WTC11 (cell line): ENCODE results near the gene MICAL1. TPM values are rescaled to one million over a fixed set of nuclear protein-coding genes. Genes with fewer than 3 reads are reported as not detected.

Experiments used
- ATAC-seq: fragments of 200-7000 bp; cut with Tn5 transposase; 2 replicates; pipeline ENCODE4 v1.10.0; 2021; ENCODE audit warnings: mild to moderate bottlenecking, moderate library complexity
- CTCF ChIA-PET: fragments of 300-600 bp; sonication (Branson Sonifier 250); formaldehyde crosslinking; loops from one replicate; lab custom pipeline; 2021; ENCODE audit warnings: antibody characterized with exemption; lab: Charles Lee
- POLR2A ChIA-PET: fragments of 350-600 bp; sonication (Branson Sonifier 250); formaldehyde crosslinking; loops from one replicate; lab custom pipeline; 2021; ENCODE audit warnings: antibody characterized with exemption; lab: Charles Lee
- DNase-seq: peaks from one replicate; pipeline ENCODE4 v3.0.0; 2021; ENCODE audit warnings: low spot score
- H3K27ac Mint-ChIP-seq: 2 replicates; pipeline ENCODE4 v1.8.0; 2021; ENCODE audit warnings: mixed read lengths
- H3K27me3 Mint-ChIP-seq: 2 replicates; pipeline ENCODE4 v1.8.0; 2021; ENCODE audit warnings: low read depth, mild to moderate bottlenecking, moderate library complexity, mixed read lengths
- H3K36me3 Mint-ChIP-seq: 2 replicates; pipeline ENCODE4 v1.8.0; 2021; ENCODE audit warnings: mixed read lengths
- H3K4me1 Mint-ChIP-seq: 2 replicates; pipeline ENCODE4 v1.8.0; 2022; ENCODE audit warnings: mixed read lengths
- H3K4me3 Mint-ChIP-seq: 2 replicates; pipeline ENCODE4 v1.8.0; 2021; ENCODE audit warnings: mild to moderate bottlenecking, moderate library complexity, mixed read lengths
- H3K9me3 Mint-ChIP-seq: 2 replicates; pipeline ENCODE4 v1.8.0; 2021; ENCODE audit warnings: mixed read lengths
- CBFB ChIP-seq: sonication (generic); formaldehyde crosslinking; IDR thresholded peaks from 2 replicates; pipeline ENCODE4 v1.8.1; 2022; ENCODE audit warnings: mild to moderate bottlenecking, low read depth, missing genetic modification reagents
- FOXJ3 ChIP-seq: sonication (generic); formaldehyde crosslinking; IDR thresholded peaks from 2 replicates; pipeline ENCODE4 v1.9.0; 2021; ENCODE audit warnings: missing genetic modification reagents, mild to moderate bottlenecking, borderline replicate concordance
- NFATC4 ChIP-seq: fragments of 250-450 bp; sonication (Bioruptor Pico); IDR thresholded peaks from 2 replicates; pipeline ENCODE4 v1.9.0; 2021; ENCODE audit warnings: mild to moderate bottlenecking
- NFYB ChIP-seq: sonication (generic); formaldehyde crosslinking; conservative IDR thresholded peaks from 2 replicates; pipeline ENCODE4 v1.8.0; 2022; ENCODE audit warnings: low read depth, missing genetic modification reagents
- NR1H2 ChIP-seq: sonication (generic); formaldehyde crosslinking; IDR thresholded peaks from 2 replicates; pipeline ENCODE4 v1.9.0; 2021; ENCODE audit warnings: mild to moderate bottlenecking, moderate library complexity, missing genetic modification reagents
- PRDM15 ChIP-seq: sonication (generic); formaldehyde crosslinking; IDR thresholded peaks from 2 replicates; pipeline ENCODE4 v1.8.0; 2022; ENCODE audit warnings: missing genetic modification reagents
- SMAD4 ChIP-seq: sonication (generic); formaldehyde crosslinking; IDR thresholded peaks from 2 replicates; pipeline ENCODE4 v1.8.0; 2022; ENCODE audit warnings: mild to moderate bottlenecking, missing genetic modification reagents
- STAT6 ChIP-seq: sonication (generic); formaldehyde crosslinking; conservative IDR thresholded peaks from 2 replicates; pipeline ENCODE4 v1.8.1; 2023; ENCODE audit warnings: mild to moderate bottlenecking, low read depth, missing genetic modification reagents, moderate library complexity
- TEAD4 ChIP-seq: sonication (generic); formaldehyde crosslinking; IDR thresholded peaks from 2 replicates; pipeline ENCODE4 v1.8.0; 2022; ENCODE audit warnings: mild to moderate bottlenecking, missing genetic modification reagents
- ZBTB21 ChIP-seq: sonication (generic); formaldehyde crosslinking; IDR thresholded peaks from 2 replicates; pipeline ENCODE4 v1.8.1; 2023; ENCODE audit warnings: mild to moderate bottlenecking, missing genetic modification reagents, borderline replicate concordance
- ZMAT4 ChIP-seq: fragments of 250-450 bp; sonication (Bioruptor Pico); IDR thresholded peaks from 2 replicates; pipeline ENCODE4 v1.9.0; 2021; ENCODE audit warnings: mild to moderate bottlenecking
- ZNF232 ChIP-seq: sonication (generic); formaldehyde crosslinking; IDR thresholded peaks from 2 replicates; pipeline ENCODE4 v1.8.0; 2022; ENCODE audit warnings: mild to moderate bottlenecking, missing genetic modification reagents
- ZNF425 ChIP-seq: fragments of 250-450 bp; sonication (Bioruptor Pico); conservative IDR thresholded peaks from 2 replicates; pipeline ENCODE4 v1.9.0; 2021; ENCODE audit warnings: mild to moderate bottlenecking
- ZNF512 ChIP-seq: sonication (generic); formaldehyde crosslinking; IDR thresholded peaks from 2 replicates; pipeline ENCODE4 v1.8.1; 2022; ENCODE audit warnings: missing genetic modification reagents, borderline replicate concordance
- total RNA-seq: library from RNA; stranded (reverse); gene quantifications from 3 replicates; pipeline ENCODE4 v1.2.3, GENCODE V29; 2021
- TF ChIP-seq, protein P1 (sequence below): sonication (generic); formaldehyde crosslinking; IDR thresholded peaks from 2 replicates; pipeline ENCODE4 v1.8.1; 2023; ENCODE audit warnings: mild to moderate bottlenecking, missing genetic modification reagents, moderate library complexity
- TF ChIP-seq, protein P2 (sequence below): sonication (generic); formaldehyde crosslinking; IDR thresholded peaks from 2 replicates; pipeline ENCODE4 v1.8.1; 2023; ENCODE audit warnings: mild to moderate bottlenecking, missing genetic modification reagents, moderate library complexity

The MICAL1 gene
- total RNA-seq, 1 experiment from 2014 or later = 57.4 TPM

DNA sequence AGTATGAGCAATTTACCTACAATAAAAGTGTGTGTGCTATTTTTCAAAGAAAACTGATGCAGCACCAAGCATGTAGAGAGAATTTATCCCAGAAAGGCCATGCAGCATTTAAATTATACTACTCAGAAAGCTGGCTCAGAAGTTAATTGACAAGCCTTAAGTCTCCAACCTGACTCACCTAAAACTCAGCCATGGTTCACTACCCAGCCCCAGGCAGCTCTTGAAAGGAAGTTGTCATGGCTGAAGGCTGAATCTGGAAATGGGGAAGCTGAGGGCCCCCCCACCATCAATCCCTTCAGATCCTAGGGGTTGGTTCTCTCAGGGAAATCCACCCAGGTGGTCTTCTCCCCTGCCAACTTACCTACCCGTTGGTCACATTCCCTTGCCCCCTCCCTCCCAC is 34.8 kb downstream of the MICAL1 start:
- POLR2A ChIA-PET = no interaction called here

More for the DNA sequence above, 34.8 kb downstream of the MICAL1 start:
- H3K36me3 Mint-ChIP-seq = no peaks in the 10 kb centered on the region
- H3K4me3 Mint-ChIP-seq = no peak overlapping the region
- DNase-seq = no peak
- CTCF ChIA-PET = no interaction called here
- H3K27ac Mint-ChIP-seq = no peak overlapping the region
- no peaks in the 10 kb centered on the region for H3K4me1 Mint-ChIP-seq
- no peak for ATAC-seq
- no peak for TF ChIP-seq NFYB
- no peak for TF ChIP-seq SMAD4
- no peak for TF ChIP-seq CBFB (CRISPR knock-in tag)
- TF ChIP-seq, protein P1, sequence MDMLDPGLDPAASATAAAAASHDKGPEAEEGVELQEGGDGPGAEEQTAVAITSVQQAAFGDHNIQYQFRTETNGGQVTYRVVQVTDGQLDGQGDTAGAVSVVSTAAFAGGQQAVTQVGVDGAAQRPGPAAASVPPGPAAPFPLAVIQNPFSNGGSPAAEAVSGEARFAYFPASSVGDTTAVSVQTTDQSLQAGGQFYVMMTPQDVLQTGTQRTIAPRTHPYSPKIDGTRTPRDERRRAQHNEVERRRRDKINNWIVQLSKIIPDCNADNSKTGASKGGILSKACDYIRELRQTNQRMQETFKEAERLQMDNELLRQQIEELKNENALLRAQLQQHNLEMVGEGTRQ = no peak
- no peak for TF ChIP-seq NR1H2 (CRISPR knock-in tag)
- no peak for TF ChIP-seq TEAD4 (CRISPR knock-in tag)
- no peak for TF ChIP-seq FOXJ3 (CRISPR knock-in tag)
- no peak for TF ChIP-seq ZBTB21
- no peak for TF ChIP-seq PRDM15
- TF ChIP-seq NFATC4 = no peak
- TF ChIP-seq ZNF512 (CRISPR knock-in tag) = no peak
- TF ChIP-seq ZNF425 (CRISPR knock-in tag) = no peak
- TF ChIP-seq STAT6 = no peak
- TF ChIP-seq, protein P2, sequence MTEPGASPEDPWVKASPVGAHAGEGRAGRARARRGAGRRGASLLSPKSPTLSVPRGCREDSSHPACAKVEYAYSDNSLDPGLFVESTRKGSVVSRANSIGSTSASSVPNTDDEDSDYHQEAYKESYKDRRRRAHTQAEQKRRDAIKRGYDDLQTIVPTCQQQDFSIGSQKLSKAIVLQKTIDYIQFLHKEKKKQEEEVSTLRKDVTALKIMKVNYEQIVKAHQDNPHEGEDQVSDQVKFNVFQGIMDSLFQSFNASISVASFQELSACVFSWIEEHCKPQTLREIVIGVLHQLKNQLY (CRISPR knock-in tag) = no peak
- TF ChIP-seq ZMAT4 (CRISPR knock-in tag) = no peak
- TF ChIP-seq ZNF232 = no peak
- H3K9me3 Mint-ChIP-seq = no peaks in the 10 kb centered on the region
- H3K27me3 Mint-ChIP-seq = no peaks in the 10 kb centered on the region
